Measurements from ENCODE around the gene GDF15. TPM values are rescaled to one million over a fixed set of nuclear protein-coding genes. Genes with fewer than 3 reads are reported as not detected.

The GDF15 gene
- total RNA-seq, 4 donors from 2014 or later = 1.4 to 2.7 TPM; not detected in 2

- TF ChIP-seq POLR2A (IDR thresholded peaks at IDR 0.05) (no peak), CTCF (IDR thresholded peaks at IDR 0.05 in 4 of 5, conservative IDR thresholded peaks at IDR 0.05 in 1 of 5) (peak in 3 of 5 experiments; percentile 15 to 40 (median 36))
- H3K27me3 ChIP-seq = no peaks in the 10 kb centered on the region
- in situ Hi-C loops (cut with MboI; ENCODE audit: low sequenced_read_pairs in 4 of 4) = loop anchor here in 3 of 4 donors (10.0 to 25.0 kb wide), 3 partner anchors 53 to 146 kb away; partner anchors contain the start of genes IQCN (in 2 of the 3) and PGPEP1 (in 1 of the 3)
- DNase-seq = no peak
- H3K4me3 ChIP-seq = no peak overlapping the region
- no peaks in the 10 kb centered on the region for H3K36me3 ChIP-seq
- no peaks in the 10 kb centered on the region for H3K4me1 ChIP-seq
- intact Hi-C loops (cut with DNase I; ENCODE audit: low total_unique reads) = loop anchor here (10.0 kb wide), 1 partner anchor 153 kb away; a partner anchor contains a TSS
- no peak overlapping the region for H3K27ac ChIP-seq
- ATAC-seq = peak in 1 of 2 donors; percentile 21
- H3K9me3 ChIP-seq = no peaks in the 10 kb centered on the region
Measured at GRCh38 chr19:18408053-18408476, 22.1 kb downstream of the GDF15 start.

- TF ChIP-seq CTCF (IDR thresholded peaks at IDR 0.05 in 4 of 5, conservative IDR thresholded peaks at IDR 0.05 in 1 of 5) (no peak), POLR2A (IDR thresholded peaks at IDR 0.05) (no peak)
- Histone ChIP-seq H3K9me3 (no peaks in the 10 kb centered on the region), H3K27ac (no peak overlapping the region), H3K4me1 (peaks cover 7 to 20% of the 10 kb centered on the region in 2 donors), H3K27me3 (peaks cover 12 to 16% (median 13%) of the 10 kb centered on the region in 3 donors), H3K4me3 (no peak overlapping the region), H3K36me3 (no peaks in the 10 kb centered on the region)
- intact Hi-C loops (cut with DNase I; ENCODE audit: low total_unique reads) = loop anchor here (5.0 to 10.0 kb wide), 2 partner anchors 135 to 208 kb away; partner anchors contain the start of gene RAB3A
- in situ Hi-C loops (cut with MboI; ENCODE audit: low sequenced_read_pairs in 4 of 4) = loop anchor here in 2 of 4 donors (25.0 kb wide), 1 partner anchor 150 kb away; the partner anchor contains the start of gene IQCN (in 2 of the 2)
- ATAC-seq = no peak
- DNase-seq = no peak
Measured at GRCh38 chr19:18412610-18413239, 26.8 kb downstream of the GDF15 start.

GRCh38 chr19:18414504-18415177, 28.7 kb downstream of the GDF15 start:
- ATAC-seq (no peak), DNase-seq (no peak)
- Histone ChIP-seq H3K36me3 (no peaks in the 10 kb centered on the region), H3K27me3 (peaks cover 20 to 26% (median 21%) of the 10 kb centered on the region in 3 donors), H3K4me3 (peak overlapping the region; percentile 24 to 35 (median 29)), H3K9me3 (no peaks in the 10 kb centered on the region), H3K27ac (peak overlapping the region; percentile 83 to 92 (median 84)), H3K4me1 (peaks cover 18 to 32% of the 10 kb centered on the region in 2 donors)
- in situ Hi-C loops (cut with MboI; ENCODE audit: low sequenced_read_pairs in 4 of 4) (loop anchor here in 2 of 4 donors (25.0 kb wide), 1 partner anchor 152 kb away; the partner anchor contains the start of gene IQCN (in 2 of the 2)), intact Hi-C loops (cut with DNase I; ENCODE audit: low total_unique reads) (loop anchor here (5.0 to 10.0 kb wide), 2 partner anchors 137 to 210 kb away; partner anchors contain the start of gene RAB3A)
- no peak for TF ChIP-seq CTCF (IDR thresholded peaks at IDR 0.05 in 4 of 5, conservative IDR thresholded peaks at IDR 0.05 in 1 of 5)
- no peak for TF ChIP-seq POLR2A (IDR thresholded peaks at IDR 0.05)

GRCh38 chr19:18415178-18415867, 29.4 kb downstream of the GDF15 start:
- H3K36me3 ChIP-seq = no peaks in the 10 kb centered on the region
- H3K9me3 ChIP-seq = no peaks in the 10 kb centered on the region
- H3K27me3 ChIP-seq = peaks cover 20 to 26% (median 21%) of the 10 kb centered on the region in 3 donors
- TF ChIP-seq CTCF (IDR thresholded peaks at IDR 0.05 in 4 of 5, conservative IDR thresholded peaks at IDR 0.05 in 1 of 5) (no peak), POLR2A (IDR thresholded peaks at IDR 0.05) (no peak)
- ATAC-seq (peak; percentile 4 to 17), DNase-seq (peak in 1 of 2 donors; percentile 56)
- H3K4me3 ChIP-seq = peak overlapping the region; percentile 24 to 35 (median 29)
- peak overlapping the region; percentile 83 to 92 (median 84) for H3K27ac ChIP-seq
- peaks cover 18 to 38% of the 10 kb centered on the region in 2 donors for H3K4me1 ChIP-seq
- in situ Hi-C loops (cut with MboI; ENCODE audit: low sequenced_read_pairs in 4 of 4) (loop anchor here in 2 of 4 donors (25.0 kb wide), 1 partner anchor 153 kb away; the partner anchor contains the start of gene IQCN (in 2 of the 2)), intact Hi-C loops (cut with DNase I; ENCODE audit: low total_unique reads) (loop anchor here (10.0 kb wide), 1 partner anchor 211 kb away; the partner anchor contains the start of gene RAB3A)
